Measurements from ENCODE around the gene CDCA7L. TPM values are rescaled to one million over a fixed set of nuclear protein-coding genes. Genes with fewer than 3 reads are reported as not detected.
"Not testable (repeated sequence)": the region's sequence is repeated elsewhere in the genome, so short reads cannot be mapped to it uniquely, and the experiment has no call there.

Gene CDCA7L
- total RNA-seq, 1 donor from 2014 or later: 10.7 TPM

DNA sequence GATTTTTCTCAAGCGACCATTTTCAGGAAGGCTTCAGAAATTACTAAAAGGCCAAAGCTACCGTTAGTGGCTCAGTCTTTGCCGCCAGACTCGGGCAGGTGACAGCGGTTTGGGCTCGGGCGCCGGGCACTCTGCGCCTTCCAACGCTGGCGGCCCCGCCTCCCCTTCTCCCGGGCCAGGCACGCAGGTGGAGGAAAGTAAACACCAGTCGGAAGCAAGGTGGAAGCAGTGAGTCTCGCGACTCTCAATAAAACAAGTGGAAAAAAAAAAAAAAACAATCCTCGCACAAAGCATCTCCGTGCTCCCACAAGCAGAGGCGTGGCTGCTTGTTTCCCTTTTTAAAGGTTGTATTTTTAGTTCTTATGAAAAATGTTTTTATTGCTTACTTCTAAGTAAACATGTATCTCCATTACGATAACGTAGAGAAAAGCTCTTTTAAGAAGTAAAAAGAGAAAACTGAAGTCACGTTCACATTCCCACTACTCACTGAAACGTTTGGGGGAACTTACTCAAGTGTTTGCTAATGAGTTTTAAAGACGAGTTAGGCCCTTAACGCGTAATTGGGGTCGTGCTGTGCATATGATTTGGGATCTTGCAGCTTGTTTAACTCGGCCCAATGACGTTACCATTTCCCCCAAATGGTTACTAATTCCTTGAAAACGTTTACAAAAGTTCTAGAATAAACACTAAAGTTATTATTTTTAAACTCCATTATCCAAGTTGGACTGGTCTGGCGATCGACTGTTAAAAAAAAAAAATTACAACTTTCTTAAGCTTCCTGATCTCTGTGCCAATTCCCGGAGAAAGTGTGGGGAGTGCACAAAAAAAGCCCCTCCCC lies 864 bp downstream of the CDCA7L start:
- ATAC-seq: peak; percentile 40

DNA sequence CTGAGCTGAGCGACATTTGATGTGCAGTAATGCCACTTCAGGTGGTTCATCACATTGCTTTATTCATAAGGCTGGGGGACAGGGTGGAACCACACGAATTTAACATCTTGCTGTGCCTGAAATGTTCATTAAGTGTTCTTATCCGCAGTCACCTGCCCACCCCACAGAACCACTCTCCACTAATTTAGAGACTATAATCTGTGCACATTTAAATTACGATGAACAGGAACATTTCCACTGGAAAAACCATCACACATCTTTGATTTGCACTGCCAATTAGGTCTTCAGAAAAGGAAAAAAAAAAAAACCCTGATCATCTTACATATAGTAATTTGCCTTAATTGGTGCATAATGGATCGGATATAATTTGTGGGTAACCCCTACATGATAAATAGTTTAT lies 2.3 kb downstream of the CDCA7L start:
- ATAC-seq: no peak

DNA sequence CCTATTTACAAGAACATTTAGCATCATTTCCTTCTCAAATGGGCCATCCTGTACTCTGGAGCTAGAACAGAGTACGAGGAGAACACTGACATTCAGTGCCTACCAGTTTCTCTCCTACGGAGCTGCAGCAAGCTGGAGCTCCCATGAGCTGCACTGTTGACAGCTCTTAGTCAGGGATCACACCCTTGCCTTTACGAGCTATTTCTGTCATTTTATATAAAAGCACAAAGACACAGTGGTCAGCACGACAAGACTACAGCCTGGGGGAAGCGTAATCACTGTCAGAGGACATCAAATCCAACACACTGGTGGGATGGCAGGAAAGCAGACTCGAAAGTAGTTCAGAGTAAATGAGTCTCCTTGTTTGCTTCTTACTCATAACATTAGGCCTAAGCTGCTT lies 2.7 kb downstream of the CDCA7L start:
- ATAC-seq: no peak

DNA sequence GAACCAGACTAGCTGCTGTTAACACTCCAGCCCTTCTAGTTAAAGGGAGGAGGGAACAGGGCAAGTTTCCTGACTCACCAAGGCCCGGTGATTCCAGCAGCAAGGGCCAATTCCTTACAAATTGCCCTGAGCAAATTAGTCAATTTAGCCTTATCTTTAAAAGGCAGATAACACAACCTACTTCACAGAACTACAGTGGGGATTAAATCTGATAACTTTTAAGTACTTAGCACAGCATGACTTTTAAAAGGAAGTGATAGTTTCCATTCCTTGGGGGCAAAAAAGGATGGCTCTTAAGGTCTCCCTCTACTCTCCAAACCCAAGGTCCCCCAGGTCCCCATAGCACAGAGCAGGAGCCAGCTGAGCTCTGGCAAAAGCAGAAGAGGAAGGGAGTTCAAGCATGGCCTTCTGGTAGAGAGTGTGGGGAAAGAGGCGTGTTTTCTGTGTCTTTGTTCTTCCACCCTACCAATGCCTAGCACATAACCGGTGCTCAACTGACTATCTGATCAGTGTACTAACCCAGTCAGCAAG lies 4.0 kb downstream of the CDCA7L start:
- no peak for ATAC-seq

DNA sequence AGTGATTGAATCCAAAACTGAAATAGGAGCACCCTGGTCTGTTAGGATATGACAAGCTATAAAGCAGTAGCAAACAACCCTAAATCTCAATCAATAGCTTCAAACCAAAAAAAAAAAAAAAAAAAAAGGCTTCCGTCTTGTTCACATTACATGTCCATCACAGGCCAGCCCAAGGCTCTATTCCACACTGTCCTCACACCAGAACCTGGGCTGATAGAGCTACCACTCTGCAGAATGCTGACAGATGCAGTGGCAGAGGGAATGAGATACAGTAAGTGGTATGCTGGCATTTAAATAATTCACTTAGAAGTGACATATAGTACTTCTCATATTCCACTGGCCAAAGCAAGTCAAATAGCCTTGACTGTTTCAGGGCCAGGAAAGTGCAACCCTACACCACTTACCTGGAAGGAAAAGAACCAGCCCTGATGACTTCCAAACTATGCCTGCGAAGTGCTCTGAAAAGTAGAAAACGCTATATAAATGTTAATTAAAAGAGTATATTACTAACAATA lies 5.8 kb downstream of the CDCA7L start:
- no peak for ATAC-seq

DNA sequence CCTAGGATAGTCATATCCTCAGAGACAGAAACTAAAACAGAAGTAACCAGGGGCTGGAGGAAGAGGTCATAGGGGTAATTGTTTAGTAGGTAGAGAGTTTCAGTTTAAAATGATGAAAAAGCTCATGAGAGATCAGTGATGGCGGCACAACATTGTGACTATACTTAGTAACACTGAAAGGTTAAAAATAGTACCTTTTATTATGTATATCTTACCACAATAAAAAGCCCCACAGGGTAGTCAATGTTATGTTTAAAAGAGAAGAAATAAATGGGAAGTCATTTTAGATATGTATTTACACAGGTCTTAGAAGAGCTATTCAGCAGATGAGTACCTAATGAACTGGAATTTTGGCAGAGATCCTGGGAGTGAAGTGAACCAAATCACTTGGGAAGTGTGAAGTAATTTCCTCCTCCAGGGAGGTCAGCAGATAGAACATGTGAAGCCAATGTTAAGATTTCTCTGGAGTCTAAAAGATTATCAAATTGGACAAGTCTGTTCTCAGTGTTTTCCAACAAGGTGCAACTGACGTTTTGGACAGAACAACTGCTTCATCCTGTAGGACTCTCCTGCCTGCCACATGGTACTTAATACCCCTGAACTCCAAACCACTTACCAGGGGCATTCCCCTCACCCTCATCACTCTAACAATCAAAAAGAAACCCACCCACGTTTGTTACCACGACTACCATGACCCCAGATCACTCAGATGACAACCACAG lies 6.4 kb downstream of the CDCA7L start:
- ATAC-seq: peak; percentile 60

DNA sequence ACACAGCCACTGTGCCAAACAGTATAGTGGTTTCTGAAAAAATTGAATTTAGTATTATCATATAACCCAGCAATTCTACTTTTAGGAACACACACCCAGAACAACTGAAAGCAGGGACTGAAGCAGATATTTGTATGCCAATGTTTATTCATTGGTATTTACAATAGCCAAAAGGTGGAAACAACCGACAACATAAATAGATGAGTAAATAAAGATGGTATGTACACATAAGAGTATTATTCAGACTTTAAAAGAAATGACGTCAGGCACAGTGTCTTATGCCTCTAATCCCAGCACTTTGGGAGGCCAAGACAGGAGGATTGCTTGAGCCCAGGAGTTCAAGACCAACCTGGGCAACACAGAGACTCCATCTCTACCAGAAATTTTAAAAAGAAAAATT lies 7.2 kb downstream of the CDCA7L start:
- no peak for ATAC-seq

DNA sequence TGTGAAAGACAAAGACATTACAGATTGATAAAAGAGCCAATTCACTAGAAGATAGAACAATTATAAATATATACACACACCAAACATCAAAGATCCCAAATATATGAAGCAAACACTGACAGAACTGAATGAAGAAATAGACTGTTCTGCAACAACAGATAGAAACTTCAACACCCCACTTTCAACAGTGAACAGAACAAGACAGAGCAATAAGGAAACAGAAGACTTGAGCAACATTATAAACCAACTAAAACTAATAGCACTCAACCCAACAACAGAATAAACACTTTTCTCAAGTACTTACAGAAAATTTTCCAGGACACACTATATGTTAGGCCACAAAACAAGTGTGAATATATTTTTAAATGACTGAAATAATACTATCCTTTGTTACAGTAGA lies 10.9 kb downstream of the CDCA7L start:
- ATAC-seq: no peak

DNA sequence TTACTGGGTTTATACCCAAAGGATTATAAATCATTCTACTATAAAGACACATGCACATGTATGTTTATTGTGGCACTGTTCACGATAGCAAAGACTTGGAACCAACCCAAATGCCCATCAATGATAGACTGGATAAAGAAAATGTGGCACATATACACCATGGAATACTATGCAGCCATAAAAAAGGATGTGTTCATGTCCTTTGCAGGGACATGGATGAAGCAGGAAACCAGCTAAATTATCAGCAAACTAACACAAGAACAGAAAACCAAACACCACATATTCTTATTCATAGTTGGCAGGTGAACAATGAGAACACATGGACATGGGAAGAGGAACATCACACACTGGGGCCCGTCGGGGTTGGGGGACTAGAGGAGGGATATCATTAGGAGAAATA lies 12.4 kb downstream of the CDCA7L start:
- not testable (repeated sequence) for ATAC-seq

DNA sequence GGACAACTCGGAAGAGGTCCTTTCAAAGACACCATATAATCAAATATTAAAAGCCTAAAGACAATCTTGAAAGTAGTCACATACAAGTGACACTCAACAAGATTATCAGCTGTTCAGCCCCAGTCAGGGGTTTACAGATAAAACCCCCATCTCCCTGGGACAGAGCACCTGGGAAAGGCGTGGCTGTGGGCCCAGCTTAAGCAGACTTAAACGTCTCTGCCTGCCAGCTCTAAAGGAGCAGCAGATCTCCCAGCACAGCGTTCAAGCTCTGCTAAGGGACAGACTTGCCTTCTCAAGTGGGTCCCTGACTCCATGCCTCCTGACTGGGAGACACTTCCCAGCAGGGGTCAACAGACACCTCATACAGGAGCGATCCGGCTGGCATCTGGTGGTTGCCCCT lies 18.0 kb downstream of the CDCA7L start:
- ATAC-seq: no peak

DNA sequence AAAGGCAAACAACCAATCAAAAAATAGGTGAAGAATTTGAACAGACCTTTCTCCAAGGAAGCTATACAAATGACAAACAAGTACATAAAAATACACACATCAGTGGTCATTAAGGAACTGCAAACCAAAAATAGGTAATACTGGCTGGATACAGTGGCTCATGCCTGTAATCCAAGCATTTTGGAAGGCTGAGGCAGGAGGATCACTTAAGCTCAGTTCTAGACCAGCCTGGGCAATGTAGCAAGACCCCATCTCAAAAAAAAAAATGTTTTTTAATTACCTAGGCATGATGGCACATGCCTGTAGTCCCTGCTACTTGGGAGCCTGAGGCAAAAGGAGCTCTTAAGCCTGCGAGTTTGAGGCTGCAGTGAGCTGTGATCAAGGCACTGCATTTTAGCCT lies 19.3 kb downstream of the CDCA7L start:
- no peak for ATAC-seq

DNA sequence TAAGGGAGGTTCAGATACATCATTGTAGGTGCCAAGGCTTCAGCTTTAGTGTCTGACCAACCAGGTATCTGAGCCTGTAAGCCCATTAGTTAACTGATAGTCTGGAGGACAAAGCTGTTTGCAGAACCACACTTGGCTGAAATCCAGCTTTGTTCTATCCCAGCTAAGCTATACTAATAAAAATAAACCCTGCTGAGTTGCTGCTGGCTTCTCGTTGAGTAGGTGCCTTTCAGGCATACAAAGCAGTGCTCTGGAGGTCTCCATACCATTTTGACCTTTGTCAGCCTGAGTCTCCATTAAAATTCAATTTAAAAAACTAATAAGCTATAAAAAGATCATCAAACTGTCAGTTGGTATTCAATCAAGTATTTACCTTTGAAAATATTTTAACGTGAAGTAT lies 22.0 kb downstream of the CDCA7L start:
- no peak for ATAC-seq

DNA sequence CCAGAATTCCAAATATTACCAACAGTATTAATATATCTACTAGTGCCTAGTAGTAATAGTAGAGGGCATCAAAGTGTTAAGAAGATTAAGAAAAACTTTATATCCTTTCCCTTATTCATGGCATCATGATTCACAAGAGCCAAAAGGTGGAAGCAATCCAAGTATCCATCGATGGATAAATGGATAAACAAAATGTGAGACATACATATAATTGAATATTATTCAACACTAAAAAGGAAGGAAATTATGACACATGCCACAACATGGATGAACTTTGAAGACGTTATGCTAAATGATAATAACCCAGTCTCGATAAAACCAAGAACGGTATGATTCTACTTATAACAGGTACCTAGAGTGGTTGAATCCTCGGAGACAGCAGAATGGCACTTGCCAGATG lies 23.1 kb downstream of the CDCA7L start:
- ATAC-seq: no peak

DNA sequence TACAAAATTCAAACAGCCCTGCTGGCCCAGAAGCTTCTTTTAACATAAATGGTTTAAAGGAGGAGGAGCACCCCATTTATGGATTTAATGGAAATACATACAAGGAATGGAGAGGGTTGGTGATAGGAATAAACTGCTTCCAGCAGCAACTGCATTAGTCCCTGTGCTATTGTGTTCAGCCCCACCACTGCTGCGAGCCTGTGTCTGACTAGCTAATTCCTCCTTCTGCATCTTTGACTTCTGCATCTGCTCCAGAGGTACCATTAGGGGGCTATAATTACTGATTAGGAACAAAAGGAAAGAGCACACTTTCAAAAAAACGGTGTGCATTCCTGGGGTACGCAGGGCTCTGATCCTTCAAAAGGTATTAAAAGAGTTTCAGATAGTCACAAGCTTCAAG lies 24.8 kb downstream of the CDCA7L start:
- no peak for ATAC-seq

DNA sequence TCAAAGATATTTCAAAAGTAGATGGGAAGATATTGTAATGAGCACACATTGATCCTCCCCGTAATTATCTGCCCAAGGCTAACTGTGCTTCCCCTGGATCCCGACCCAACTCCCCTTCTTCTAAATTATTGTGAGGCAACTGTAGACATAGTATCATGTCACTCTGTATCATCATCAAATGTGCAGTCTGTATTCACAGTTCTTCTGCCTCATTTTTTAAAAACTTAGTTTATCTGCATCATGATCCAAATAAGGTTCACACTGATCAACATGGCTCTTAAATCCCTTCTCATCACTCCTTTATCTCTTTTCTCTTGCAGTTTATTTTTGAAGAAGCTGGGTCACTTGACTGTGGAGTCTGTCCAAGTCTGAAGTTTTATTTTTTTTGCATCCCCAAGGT lies 27.5 kb downstream of the CDCA7L start:
- no peak for ATAC-seq

DNA sequence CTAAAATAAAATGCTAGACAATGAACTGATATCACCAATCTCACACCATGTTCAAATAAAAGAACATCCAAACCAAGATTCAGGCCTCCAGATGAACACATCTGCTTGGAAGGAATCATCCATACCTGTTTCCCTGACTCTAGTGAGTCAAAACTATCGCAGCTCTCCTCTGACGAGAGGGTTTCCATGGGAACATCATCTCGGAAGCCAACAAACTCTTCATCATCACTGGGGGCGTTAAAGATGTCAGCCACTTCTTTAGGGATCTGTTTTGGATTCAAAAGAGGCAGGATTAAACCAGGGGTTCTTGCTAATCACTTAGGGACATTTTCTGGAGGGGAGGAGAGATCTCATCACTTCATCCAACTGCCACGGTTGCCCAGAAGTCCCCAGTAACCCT lies 29.1 kb downstream of the CDCA7L start:
- ATAC-seq: no peak

DNA sequence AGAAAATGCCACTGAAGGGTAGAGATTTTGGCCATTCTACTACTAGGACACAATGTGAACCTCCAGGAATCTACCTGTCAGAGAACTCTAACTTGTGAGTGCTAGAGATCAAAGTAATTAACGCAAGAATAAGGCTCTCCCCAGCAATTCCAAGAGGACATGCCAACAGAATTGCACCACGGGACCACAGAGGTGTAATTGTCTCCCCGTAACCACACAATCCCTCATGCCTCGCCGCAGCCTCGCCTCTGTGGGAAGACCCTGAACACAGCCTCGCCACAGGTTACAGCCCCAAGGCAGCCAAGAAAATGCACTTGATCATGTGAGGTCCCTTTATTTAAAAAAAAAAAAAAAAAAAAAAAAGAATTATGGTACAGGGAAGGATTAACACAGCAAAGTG lies 29.5 kb downstream of the CDCA7L start:
- ATAC-seq: no peak

DNA sequence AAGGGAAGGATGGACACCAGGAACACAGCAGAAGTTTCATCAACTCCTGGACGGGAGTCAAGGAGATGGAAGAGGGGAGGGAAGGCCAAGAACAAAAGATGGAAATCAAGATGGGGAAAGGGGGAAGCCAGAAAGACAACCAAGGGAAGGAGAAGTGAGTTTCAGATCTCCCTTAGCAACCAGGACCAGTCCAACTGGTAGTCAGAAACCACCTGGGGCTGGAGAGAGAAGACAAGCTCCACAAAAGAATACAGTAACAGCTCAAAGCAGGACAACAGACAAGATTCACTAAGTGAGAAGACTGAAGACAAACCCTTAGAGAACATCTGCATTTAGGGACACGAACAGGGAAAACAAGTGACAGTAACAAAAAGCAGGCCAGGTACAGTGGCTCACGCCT lies 30.6 kb downstream of the CDCA7L start:
- peak; percentile 61 for ATAC-seq

DNA sequence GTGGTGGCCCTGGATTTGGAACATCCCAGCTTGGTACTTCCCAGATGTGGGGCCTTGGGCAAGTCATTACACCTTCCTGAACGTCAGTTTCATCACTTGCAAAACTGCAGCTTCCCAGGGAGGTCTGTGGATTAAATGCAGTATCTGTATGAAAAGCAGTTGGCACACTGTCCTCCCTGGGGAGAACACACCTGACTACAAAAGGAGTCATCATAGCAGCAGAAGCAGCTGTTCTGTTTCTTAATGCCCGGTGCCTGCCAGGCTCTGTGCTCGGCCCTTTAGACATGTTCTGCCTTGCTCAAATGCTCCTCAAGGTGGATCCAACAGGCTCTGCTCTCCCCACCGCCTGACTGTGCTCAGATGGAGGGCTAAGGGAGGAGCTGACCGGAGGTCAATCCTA lies 31.0 kb downstream of the CDCA7L start:
- peak; percentile 89 for ATAC-seq

DNA sequence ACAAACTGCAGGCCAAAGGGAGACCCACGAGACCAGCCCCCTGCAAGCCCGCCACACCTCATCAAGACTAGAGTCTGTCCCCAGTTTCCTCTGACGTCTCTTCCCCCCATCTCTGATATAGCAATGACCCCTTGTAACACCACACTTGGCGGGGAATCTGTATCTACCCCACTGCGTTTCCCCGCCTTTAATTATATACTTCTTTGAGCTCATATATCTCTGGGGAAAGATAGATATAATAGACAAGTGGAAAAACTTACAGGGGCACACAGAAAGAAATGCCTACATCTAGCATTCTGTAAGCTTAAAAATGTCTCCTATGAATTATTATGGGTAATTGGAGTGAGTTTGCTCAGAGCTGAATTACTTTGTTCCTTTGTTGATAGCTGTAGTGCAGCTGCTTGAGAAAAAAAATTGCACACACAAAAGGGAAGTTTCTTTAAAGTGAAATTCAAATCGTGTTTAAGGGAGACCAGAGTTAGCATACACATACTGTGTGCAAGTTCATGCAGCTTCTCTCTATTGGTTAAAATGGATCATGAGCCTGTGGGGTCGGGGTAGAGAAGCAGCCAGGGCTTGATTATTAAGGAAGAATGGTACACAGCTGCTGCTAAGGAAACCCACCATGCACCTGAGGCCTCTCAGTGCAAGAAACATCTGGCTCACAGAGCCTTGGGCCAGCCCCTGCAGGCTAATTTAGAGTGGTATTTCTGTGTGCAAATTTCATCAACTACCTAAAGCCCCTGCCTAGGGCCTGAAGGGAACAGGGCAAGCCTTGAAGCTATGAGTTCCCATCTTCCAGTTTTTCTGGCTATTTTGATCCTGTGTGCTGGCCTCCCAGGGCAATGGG lies 32.5 kb downstream of the CDCA7L start:
- no peak for ATAC-seq

DNA sequence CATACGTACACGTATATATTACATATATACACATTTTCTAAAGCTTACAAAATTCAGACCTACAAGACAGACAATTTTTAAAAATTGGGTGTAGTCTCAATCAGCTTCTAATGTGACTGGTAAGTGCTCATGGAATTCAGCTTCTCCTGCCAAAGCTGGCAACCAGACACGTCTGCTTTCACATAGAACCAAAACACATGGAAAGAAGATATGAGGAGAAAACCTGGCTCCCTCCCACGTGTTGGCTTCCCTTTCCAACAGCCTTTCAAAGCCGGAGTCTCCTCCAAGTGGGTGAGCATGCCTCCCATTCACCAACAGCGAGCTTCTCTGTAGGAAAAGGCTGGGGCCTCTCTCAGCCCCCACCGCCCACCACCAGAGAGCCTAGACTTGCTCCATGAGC lies 33.4 kb downstream of the CDCA7L start:
- no peak for ATAC-seq

DNA sequence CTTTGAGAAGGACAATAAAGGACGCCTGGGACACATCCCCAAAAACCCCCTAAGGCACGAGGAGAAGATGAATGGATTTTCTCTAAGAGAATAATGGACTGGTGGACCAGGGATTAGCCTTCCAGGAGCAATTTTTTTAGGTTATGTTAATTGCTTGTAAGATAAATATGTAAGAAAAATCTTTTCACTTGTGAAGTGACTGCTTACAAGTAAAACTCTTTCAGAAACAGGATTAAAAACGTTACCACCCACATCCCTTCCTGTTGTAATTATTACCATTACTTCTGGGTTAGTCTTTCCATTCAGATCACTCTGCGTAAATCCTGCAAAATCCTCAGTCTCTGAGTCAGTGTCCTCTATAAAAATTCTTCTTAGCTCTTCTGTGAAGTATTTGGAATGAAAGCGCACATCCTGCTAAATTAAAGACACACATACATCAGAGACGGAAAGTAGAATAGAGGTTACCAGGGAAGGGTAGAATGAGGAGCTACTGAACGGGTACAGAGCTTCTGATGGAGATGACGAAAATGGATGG lies 34.3 kb downstream of the CDCA7L start:
- ATAC-seq: no peak

DNA sequence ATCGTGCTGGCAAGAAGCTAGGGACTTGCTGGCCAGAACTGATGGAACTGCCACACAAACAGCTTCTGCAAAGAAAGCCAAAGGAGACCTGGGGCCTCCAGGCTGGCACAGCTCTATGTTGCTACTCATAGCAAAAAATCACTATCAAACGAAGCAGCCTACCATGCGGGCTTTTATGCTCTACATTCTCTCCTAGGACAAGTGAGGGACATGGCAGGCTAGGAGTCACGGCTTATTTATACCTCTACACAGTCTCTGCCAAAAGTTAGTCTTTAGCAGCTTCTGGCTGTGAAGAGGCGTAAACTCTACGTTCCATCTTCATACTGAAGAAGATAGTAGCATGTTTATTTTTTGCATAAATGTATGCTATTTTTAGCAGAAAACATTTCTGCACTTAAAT lies 35.4 kb downstream of the CDCA7L start:
- no peak for ATAC-seq
